Measurements from ENCODE around the gene FAM168A. TPM values are rescaled to one million over a fixed set of nuclear protein-coding genes. Genes with fewer than 3 reads are reported as not detected.

Gene FAM168A
- total RNA-seq, 1 donor from 2014 or later: 52.2 TPM

DNA sequence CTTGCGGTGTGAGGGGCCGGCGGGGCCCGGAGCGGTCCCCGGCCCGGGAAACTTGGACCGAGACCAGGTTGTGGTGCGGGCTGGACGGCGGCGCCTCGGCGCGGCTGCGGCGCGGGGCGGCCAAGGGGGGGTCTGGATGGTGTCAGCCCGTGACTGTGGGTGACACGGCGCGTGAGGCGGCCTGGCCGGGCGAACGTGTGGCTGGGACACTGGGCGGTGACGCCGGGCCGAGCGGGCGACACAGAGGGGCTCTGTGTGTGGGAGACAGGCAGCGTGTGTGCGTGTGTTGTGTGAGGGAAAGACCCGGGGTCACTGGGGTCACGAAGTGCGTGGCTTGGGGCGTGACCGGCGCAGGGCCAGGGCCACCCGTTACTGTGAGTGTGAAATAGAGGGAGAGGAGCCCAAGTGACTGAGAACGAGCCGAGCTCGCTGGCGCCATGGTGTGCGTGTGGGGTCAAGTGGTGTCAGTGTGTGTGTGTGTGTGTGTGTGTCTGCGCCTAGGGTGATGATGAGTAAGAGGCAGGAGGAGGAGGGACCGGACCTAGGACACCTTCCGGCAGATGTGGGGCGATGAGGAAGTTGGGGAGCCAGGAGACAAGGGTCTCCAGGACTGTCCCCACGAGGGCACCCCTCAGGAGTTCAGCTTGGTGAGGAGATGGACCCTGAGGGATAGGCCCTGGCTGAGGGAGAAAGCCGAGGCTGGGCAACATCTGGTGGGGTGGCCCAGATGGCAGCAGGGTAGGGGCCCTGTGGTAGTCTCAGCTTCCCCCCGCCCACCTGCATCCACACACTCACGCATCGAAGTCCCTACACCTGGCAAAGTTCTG lies 220.9 kb downstream of the FAM168A start:
- Mint-ChIP-seq H3K4me1 (ENCODE audit: unreplicated experiment) (peaks cover 22% of the 10 kb centered on the region), H3K4me3 (ENCODE audit: unreplicated experiment) (peak overlapping the region; percentile 83), H3K9me3 (ENCODE audit: unreplicated experiment) (no peaks in the 10 kb centered on the region), H3K27ac (ENCODE audit: unreplicated experiment) (peak overlapping the region; percentile 85), H3K27me3 (ENCODE audit: unreplicated experiment) (no peaks in the 10 kb centered on the region), H3K36me3 (ENCODE audit: unreplicated experiment) (no peaks in the 10 kb centered on the region)
- TF ChIP-seq, protein P1, sequence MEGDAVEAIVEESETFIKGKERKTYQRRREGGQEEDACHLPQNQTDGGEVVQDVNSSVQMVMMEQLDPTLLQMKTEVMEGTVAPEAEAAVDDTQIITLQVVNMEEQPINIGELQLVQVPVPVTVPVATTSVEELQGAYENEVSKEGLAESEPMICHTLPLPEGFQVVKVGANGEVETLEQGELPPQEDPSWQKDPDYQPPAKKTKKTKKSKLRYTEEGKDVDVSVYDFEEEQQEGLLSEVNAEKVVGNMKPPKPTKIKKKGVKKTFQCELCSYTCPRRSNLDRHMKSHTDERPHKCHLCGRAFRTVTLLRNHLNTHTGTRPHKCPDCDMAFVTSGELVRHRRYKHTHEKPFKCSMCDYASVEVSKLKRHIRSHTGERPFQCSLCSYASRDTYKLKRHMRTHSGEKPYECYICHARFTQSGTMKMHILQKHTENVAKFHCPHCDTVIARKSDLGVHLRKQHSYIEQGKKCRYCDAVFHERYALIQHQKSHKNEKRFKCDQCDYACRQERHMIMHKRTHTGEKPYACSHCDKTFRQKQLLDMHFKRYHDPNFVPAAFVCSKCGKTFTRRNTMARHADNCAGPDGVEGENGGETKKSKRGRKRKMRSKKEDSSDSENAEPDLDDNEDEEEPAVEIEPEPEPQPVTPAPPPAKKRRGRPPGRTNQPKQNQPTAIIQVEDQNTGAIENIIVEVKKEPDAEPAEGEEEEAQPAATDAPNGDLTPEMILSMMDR (IDR thresholded peaks at IDR 0.05): no peak
- DNase-seq (ENCODE audit: extremely low spot score, unreplicated experiment): no peak

DNA sequence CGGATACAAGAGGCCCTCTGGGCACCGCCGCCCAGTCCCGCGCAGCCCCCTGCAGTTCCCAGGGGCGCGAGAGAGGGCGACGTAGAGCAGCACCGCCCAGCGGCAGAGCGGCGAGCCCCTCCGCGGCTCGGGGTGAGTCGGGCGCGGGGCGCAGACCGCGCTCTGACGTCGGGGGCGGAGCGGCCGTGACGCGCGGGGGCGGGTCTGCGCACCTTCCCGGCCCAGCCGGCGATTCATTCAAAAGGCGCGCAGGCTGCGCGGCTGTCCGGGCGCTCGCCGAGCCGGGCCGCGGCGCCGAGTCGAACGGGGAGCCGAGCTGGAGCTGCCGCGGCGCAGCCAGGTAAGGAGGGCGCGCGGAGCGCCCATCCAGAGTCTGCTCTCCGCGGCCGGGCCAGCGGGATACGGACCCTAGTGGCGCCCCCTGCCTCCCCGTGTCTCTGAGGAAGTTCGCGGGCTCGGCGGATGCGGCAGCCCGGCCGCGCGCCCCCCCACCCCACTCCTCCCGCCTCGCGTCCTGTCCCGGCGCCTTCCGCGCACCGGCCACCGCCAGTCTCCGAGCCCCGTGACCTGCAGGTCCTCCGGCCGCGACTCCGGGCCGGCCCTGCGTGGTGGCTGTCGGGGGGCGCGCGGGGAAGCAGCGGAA lies 221.6 kb downstream of the FAM168A start, which contains the start of gene RELT:
RELT (plus strand) TSS at position 240 of the 643 bp plus-strand sequence. CDS start 12,738 bp downstream, outside the sequence.
- peaks cover 21% of the 10 kb centered on the region for H3K4me1 Mint-ChIP-seq (ENCODE audit: unreplicated experiment)
- TF ChIP-seq, protein P1 (IDR thresholded peaks at IDR 0.05): peak; percentile 89
- H3K9me3 Mint-ChIP-seq (ENCODE audit: unreplicated experiment): no peaks in the 10 kb centered on the region
- H3K27ac Mint-ChIP-seq (ENCODE audit: unreplicated experiment): peak within 1 kb of the TSS; percentile 85
- no peaks in the 10 kb centered on the region for H3K27me3 Mint-ChIP-seq (ENCODE audit: unreplicated experiment)
- H3K36me3 Mint-ChIP-seq (ENCODE audit: unreplicated experiment): no peaks in the 10 kb centered on the region
- H3K4me3 Mint-ChIP-seq (ENCODE audit: unreplicated experiment): peak within 1 kb of the TSS; percentile 83
- peak; percentile 98 for DNase-seq (ENCODE audit: extremely low spot score, unreplicated experiment)

GRCh38 chr11:73375830-73376159 lies 222.1 kb downstream of the FAM168A start:
- Mint-ChIP-seq H3K4me3 (ENCODE audit: unreplicated experiment) (peak overlapping the region; percentile 38), H3K36me3 (ENCODE audit: unreplicated experiment) (no peaks in the 10 kb centered on the region), H3K27ac (ENCODE audit: unreplicated experiment) (peak overlapping the region; percentile 82), H3K4me1 (ENCODE audit: unreplicated experiment) (peaks cover 18% of the 10 kb centered on the region), H3K9me3 (ENCODE audit: unreplicated experiment) (no peaks in the 10 kb centered on the region), H3K27me3 (ENCODE audit: unreplicated experiment) (no peaks in the 10 kb centered on the region)
- no peak for DNase-seq (ENCODE audit: extremely low spot score, unreplicated experiment)
- TF ChIP-seq, protein P1 (IDR thresholded peaks at IDR 0.05): no peak

- no peak for DNase-seq (ENCODE audit: extremely low spot score, unreplicated experiment)
- H3K27ac Mint-ChIP-seq (ENCODE audit: unreplicated experiment): no peak overlapping the region
- H3K9me3 Mint-ChIP-seq (ENCODE audit: unreplicated experiment): no peaks in the 10 kb centered on the region
- H3K27me3 Mint-ChIP-seq (ENCODE audit: unreplicated experiment): no peaks in the 10 kb centered on the region
- H3K36me3 Mint-ChIP-seq (ENCODE audit: unreplicated experiment): peaks cover 2% of the 10 kb centered on the region
- peaks cover 16% of the 10 kb centered on the region for H3K4me1 Mint-ChIP-seq (ENCODE audit: unreplicated experiment)
- TF ChIP-seq, protein P1 (IDR thresholded peaks at IDR 0.05): no peak
- no peak overlapping the region for H3K4me3 Mint-ChIP-seq (ENCODE audit: unreplicated experiment)
Observed at GRCh38 chr11:73374151-73374550, 223.8 kb downstream of the FAM168A start.

GRCh38 chr11:73372375-73372993 lies 225.4 kb downstream of the FAM168A start:
- Mint-ChIP-seq H3K4me1 (ENCODE audit: unreplicated experiment) (peaks cover 7% of the 10 kb centered on the region), H3K4me3 (ENCODE audit: unreplicated experiment) (no peak overlapping the region), H3K36me3 (ENCODE audit: unreplicated experiment) (peaks cover 6% of the 10 kb centered on the region), H3K27ac (ENCODE audit: unreplicated experiment) (no peak overlapping the region), H3K9me3 (ENCODE audit: unreplicated experiment) (no peaks in the 10 kb centered on the region), H3K27me3 (ENCODE audit: unreplicated experiment) (no peaks in the 10 kb centered on the region)
- TF ChIP-seq, protein P1 (IDR thresholded peaks at IDR 0.05): no peak
- DNase-seq (ENCODE audit: extremely low spot score, unreplicated experiment): no peak

Data from osteocyte (in vitro differentiated cells).